Measurements from ENCODE around the gene EMC9. TPM values are rescaled to one million over a fixed set of nuclear protein-coding genes. Genes with fewer than 3 reads are reported as not detected.

The EMC9 gene
- polyA plus RNA-seq, 1 of the 3 experiments (the other 2 are of a cell fraction): 19.3 TPM

- CTCF ChIA-PET: interaction anchor here (1.1 to 25.4 kb wide), 6 partner anchors 16 to 154 kb away, joined by 3 to 1159 read pairs (median 10); partner anchors contain the start of genes CARMIL3, CPNE6, IRF9 and PCK2
- POLR2A ChIA-PET: interaction anchor here (0.6 to 2.2 kb wide), 4 partner anchors 26 to 687 kb away, joined by 3 to 7 read pairs (median 4); partner anchors contain the start of genes CARMIL3, PSME1 and PSME2
Measured at GRCh38 chr14:24110060-24110459, 31.3 kb downstream of the EMC9 start.

More at GRCh38 chr14:24110060-24110459, 31.3 kb downstream of the EMC9 start:
- H3K79me2 ChIP-seq (ENCODE audit: insufficient read depth): no peaks in the 10 kb centered on the region
- WGBS (ENCODE audit: low lambda C conversion rate): 85% methylated on average over 9 of the region's 9 CpGs
- H4K20me1 ChIP-seq (ENCODE audit: insufficient read depth): no peaks in the 10 kb centered on the region
- no peaks in the 10 kb centered on the region for H3K36me3 ChIP-seq (replicated peaks in 1 of 2; ENCODE audit: control insufficient read depth in 1 of 2, insufficient read depth in 2 of 2, low read length in 1 of 2)
- H3K4me3 ChIP-seq (ENCODE audit: low read depth in 2 of 2, low read length in 1 of 2): no peak overlapping the region
- no peak overlapping the region for H3K27ac ChIP-seq (ENCODE audit: low read depth in 2 of 2, low read length in 1 of 2)
- H3F3A ChIP-seq (replicated peaks; ENCODE audit: insufficient read depth): peaks cover 15% of the 10 kb centered on the region
- TF ChIP-seq FOSL2 (IDR thresholded peaks at IDR 0.05; ENCODE audit: borderline replicate concordance, low read depth) (no peak), SMC3 (IDR thresholded peaks at IDR 0.05; ENCODE audit: low read depth, low read length) (no peak), PBX3 (IDR thresholded peaks at IDR 0.05) (no peak), NFIC (IDR thresholded peaks at IDR 0.05; ENCODE audit: borderline replicate concordance) (no peak), MXI1 (IDR thresholded peaks at IDR 0.05; ENCODE audit: low read depth, low read length) (no peak), NRF1 (IDR thresholded peaks at IDR 0.05; ENCODE audit: low read depth, low read length) (no peak)
- TF ChIP-seq, protein P1, sequence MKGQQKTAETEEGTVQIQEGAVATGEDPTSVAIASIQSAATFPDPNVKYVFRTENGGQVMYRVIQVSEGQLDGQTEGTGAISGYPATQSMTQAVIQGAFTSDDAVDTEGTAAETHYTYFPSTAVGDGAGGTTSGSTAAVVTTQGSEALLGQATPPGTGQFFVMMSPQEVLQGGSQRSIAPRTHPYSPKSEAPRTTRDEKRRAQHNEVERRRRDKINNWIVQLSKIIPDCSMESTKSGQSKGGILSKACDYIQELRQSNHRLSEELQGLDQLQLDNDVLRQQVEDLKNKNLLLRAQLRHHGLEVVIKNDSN (IDR thresholded peaks at IDR 0.05; ENCODE audit: borderline replicate concordance, low read depth): no peak
- TF ChIP-seq, protein P2, sequence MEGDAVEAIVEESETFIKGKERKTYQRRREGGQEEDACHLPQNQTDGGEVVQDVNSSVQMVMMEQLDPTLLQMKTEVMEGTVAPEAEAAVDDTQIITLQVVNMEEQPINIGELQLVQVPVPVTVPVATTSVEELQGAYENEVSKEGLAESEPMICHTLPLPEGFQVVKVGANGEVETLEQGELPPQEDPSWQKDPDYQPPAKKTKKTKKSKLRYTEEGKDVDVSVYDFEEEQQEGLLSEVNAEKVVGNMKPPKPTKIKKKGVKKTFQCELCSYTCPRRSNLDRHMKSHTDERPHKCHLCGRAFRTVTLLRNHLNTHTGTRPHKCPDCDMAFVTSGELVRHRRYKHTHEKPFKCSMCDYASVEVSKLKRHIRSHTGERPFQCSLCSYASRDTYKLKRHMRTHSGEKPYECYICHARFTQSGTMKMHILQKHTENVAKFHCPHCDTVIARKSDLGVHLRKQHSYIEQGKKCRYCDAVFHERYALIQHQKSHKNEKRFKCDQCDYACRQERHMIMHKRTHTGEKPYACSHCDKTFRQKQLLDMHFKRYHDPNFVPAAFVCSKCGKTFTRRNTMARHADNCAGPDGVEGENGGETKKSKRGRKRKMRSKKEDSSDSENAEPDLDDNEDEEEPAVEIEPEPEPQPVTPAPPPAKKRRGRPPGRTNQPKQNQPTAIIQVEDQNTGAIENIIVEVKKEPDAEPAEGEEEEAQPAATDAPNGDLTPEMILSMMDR (IDR thresholded peaks at IDR 0.05): no peak
- TF ChIP-seq, protein P3, sequence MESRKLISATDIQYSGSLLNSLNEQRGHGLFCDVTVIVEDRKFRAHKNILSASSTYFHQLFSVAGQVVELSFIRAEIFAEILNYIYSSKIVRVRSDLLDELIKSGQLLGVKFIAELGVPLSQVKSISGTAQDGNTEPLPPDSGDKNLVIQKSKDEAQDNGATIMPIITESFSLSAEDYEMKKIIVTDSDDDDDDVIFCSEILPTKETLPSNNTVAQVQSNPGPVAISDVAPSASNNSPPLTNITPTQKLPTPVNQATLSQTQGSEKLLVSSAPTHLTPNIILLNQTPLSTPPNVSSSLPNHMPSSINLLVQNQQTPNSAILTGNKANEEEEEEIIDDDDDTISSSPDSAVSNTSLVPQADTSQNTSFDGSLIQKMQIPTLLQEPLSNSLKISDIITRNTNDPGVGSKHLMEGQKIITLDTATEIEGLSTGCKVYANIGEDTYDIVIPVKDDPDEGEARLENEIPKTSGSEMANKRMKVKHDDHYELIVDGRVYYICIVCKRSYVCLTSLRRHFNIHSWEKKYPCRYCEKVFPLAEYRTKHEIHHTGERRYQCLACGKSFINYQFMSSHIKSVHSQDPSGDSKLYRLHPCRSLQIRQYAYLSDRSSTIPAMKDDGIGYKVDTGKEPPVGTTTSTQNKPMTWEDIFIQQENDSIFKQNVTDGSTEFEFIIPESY (IDR thresholded peaks at IDR 0.05; ENCODE audit: borderline replicate concordance, low read depth): no peak
- no peaks in the 10 kb centered on the region for H3K9me2 ChIP-seq
- no peak overlapping the region for H2AFZ ChIP-seq (ENCODE audit: low read depth)
- peaks cover 0 to 4% of the 10 kb centered on the region in 2 experiments; a peak in 1 of 4 replicates for H3K4me1 ChIP-seq (ENCODE audit: control insufficient read depth in 1 of 2, insufficient read depth in 2 of 2, low read depth in 1 of 2, low read length in 1 of 2)
- H3K9ac ChIP-seq: no peak overlapping the region
- H3K4me2 ChIP-seq: no peak overlapping the region
- DNase-seq: no peak
- H3K27me3 ChIP-seq (ENCODE audit: insufficient read depth): no peaks in the 10 kb centered on the region
- no peaks in the 10 kb centered on the region for H3K9me3 ChIP-seq
